Activated CD4-positive, CD25-positive, alpha-beta regulatory T cell (primary cell): ENCODE results near the gene MAMSTR.
A peak's percentile ranks its signal among the peaks of the same experiment; 100 is the strongest.
"Not testable (repeated sequence)": the region's sequence is repeated elsewhere in the genome, so short reads cannot be mapped to it uniquely, and the experiment has no call there.

Source experiments
- DNase-seq, 4 experiments: peaks; one replicate each; lab custom pipeline; 2025; lab: John Stamatoyannopoulos, UW

MAMSTR gene, protein sequence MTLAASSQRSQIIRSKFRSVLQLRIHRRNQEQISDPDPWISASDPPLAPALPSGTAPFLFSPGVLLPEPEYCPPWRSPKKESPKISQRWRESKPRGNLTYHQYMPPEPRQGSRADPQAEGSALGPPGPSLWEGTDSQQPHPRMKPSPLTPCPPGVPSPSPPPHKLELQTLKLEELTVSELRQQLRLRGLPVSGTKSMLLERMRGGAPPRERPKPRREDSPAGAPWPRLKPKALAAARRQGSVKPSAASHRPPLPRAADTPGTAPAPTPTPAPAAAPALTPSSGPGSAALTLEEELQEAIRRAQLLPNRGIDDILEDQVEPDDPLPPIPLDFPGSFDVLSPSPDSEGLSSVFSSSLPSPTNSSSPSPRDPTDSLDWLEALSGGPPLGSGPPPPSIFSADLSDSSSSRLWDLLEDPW

DNA sequence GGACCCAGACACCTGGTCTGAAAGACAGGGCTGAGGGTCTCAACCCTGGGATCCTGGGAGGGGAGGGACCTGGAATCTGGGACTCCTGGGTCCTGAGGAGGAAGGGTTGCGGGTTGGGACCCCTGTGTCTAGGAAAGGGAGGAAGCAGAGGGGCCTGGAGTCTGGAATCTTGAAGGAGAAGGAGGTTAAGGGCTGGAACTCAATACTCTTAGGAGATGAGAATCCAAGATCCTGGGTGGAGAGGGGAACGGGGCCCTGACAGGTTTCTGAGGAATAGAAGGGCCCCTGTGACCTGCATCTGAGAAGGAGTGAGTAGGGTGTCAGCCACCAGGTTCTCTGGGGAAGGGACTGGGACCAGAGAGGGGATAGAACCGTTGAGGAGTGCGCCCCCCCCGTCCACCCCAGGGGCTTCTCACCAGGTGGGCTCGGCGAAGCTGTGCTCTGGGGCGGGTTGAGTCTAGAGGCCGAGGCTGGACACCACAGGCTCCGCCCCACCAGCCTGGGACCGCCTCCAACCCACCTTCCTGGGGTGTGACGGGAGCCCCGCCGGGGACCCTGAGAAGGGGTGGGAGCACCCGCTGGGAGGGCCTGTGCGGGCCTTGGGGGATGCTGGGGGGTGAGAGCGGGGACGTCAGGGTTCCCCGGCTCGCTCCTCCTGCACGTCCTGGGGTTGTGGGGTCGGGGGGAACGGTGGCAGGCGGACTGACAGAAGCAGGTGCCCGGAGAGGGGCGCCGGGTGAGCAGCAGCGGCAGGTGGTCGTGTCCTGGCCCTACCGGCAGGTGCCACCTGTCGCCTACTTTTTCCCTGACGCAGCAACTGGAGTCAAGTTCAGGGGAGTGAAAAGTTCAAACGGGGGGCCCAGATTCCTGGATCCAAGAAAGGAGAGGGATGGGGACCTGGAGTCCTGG lies at the start of gene MAMSTR:
Gene MAMSTR (minus strand): TSS at position 463 of the 909 bp plus-strand sequence. CDS start 694 bp downstream, outside the sequence.
- no peak for DNase-seq

DNA sequence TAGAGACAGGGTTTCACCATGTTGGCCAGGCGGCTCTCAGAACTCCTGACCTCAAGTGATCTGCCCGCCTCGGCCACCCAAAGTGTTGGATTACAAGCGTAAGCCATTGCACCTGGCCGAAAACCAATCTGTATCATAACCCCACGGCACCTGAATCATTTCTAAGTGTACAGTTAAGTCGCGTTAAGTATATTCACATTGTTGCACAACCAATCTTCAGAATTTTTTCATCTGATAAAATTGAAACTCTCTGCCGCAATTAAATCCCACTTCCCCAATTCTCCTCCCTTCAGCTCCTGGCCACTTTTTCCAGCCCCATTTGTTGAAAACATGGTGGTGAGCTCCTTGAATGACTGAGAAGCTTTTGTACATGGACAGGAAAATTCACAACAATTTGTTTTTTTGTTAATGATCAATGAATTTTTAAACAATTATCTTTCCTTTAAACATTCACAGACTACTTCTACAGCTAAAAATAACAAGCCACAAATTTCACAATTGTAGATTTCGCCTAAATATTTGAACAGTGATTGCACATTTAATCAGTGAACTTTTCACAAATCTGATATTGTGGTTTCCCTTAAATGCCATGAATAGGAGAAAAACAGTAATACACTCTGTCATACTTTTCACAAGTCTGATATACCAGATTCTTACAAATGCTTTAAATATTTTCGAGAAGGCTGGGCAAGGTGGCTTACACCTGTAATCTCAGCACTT lies 49.6 kb upstream of the MAMSTR start:
- no peak for DNase-seq

DNA sequence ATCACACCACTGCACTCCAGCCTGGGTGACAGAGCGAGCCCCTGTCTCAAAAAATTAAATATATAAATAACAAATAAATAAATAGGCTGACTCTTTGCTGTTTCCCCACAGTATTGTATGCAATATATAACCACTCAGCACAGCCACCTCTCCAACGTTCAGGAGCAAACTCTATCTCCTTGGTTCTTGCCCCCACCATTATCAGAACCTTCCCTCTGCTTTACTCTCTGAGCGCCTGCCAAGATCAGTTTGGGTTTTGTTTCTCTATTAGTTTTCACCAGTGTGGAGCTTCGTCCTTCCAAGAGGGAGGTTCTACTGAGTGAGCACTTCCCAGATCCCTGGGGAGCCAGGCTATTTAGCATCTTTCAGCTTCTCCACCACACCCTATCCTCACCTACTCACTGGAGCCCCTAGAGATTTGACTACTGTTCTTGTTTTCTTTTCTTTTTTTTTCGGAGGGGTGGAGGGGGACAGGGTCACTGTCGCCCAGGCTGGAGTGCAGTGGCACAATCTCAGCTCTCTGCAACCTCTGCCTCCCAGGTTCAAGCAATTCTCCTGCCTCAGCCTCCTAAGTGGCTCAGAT lies 48.7 kb upstream of the MAMSTR start:
- not testable (repeated sequence) for DNase-seq

DNA sequence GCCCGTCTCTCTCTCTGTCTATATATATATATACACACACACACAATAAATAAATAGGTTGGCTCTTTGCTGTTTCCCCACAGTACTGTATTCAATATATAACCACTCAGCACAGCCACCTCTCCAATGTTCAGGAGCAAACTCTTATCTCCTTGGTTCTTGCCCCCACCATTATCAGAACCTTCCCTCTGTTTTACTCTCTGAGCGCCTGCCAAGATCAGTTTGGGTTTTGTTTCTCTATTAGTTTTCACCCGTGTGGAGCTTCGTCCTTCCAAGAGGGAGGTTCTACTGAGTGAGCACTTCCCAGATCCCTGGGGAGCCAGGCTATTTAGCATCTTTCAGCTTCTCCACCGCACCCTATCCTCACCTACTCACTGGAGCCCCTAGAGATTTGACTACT lies 46.3 kb upstream of the MAMSTR start:
- not testable (repeated sequence) for DNase-seq

DNA sequence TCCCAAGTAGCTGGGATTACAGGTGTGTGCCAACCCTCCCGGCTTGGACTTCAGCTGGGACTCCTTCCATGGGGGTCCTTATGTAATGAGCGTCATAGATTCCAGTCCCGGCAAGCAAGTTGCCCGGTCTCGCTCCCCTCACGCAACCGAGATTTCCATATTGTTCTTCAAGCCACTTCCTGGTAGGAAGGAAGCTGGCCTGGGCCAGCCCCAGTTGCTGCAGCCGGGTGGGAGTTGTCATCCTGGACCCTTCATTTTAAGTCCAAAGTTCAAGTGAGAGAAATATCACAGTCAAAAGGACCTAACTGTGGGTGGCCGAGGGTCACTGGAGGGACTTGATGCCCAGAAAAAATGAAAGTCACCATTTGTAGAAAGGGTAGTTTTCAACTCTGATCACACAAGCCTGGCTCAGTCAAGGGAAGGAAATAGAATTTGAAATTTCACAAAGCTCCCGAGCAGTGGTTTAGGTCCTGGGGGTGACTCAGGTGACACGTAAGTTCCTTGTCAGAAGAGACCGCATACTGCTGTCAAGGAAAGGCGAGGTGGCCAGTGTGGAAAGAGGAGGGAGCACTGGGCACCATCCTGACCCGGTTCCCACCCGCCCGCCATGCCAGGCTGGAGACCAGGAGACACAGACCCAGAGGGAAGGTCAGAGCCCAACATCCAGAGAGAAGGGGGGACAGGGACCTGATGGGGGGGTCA lies 41.1 kb upstream of the MAMSTR start:
- no peak for DNase-seq

DNA sequence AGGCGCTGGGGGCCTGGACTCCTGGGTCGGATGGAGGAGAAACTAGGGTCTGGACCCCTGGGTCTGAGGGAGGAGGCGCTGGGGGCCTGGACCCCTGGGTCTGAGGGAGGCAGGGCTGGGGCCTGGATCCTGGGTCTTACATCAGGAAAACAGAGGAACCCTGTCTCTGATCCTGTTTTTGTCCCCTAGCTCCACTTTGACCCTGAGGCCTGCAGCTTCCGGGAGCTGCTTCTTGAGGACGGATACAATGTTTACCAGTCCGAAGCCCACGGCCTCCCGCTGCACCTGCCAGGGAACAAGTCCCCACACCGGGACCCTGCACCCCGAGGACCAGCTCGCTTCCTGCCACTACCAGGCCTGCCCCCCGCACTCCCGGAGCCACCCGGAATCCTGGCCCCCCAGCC lies 38.2 kb upstream of the MAMSTR start:
- no peak for DNase-seq

DNA sequence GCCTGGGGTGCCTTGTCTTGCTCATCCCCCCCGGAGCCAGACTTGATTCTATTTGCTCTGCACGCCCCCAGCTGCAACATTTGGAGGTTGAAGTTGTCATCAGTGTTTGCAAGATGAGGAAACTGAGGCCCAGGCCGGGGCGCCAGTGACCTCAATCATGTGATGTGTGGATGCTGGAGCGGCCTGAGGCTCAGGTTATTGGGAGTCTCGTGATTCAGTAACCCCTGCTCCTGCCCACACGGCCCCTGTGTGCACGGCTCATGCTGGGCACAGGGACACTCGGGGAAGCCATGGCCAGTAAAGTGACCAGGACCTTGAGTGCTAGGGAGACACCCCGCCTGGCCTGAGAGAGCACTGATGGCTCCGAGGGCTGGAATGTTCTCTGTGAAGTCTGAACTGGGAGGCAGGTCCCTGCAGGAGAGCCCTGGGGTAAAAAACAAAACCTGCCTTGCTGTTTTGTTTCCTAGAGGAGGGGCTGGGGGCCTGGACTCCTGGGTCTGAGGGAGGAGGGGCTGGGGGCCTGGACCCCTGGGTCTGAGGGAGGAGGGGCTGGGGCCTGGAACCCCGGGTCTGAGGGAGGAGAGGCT lies 37.7 kb upstream of the MAMSTR start:
- no peak for DNase-seq

DNA sequence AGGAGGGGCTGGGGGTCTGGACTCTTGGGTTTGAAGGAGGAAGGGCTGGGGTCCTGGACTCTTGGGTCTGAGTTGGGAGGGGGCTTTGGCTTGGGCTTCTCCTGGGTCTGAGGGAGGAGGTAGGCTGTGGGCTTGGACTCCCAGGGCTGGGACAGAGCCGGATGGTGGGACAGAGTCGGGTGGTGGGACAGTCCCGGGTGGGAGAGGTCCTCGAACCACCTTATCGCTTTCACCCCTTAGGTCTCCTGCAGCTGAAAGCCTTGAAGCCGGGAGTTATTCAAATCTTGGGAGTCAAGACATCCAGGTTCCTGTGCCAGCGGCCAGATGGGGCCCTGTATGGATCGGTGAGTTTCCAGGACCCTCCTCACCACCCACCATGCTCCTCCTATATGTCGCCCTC lies 37.2 kb upstream of the MAMSTR start:
- no peak for DNase-seq

DNA sequence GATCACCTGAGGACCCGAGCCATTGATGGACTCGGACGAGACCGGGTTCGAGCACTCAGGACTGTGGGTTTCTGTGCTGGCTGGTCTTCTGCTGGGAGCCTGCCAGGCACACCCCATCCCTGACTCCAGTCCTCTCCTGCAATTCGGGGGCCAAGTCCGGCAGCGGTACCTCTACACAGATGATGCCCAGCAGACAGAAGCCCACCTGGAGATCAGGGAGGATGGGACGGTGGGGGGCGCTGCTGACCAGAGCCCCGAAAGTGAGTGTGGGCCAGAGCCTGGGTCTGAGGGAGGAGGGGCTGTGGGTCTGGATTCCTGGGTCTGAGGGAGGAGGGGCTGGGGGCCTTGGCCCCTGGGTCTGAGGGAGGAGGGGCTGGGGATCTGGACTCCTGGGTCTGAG lies 36.7 kb upstream of the MAMSTR start:
- no peak for DNase-seq

DNA sequence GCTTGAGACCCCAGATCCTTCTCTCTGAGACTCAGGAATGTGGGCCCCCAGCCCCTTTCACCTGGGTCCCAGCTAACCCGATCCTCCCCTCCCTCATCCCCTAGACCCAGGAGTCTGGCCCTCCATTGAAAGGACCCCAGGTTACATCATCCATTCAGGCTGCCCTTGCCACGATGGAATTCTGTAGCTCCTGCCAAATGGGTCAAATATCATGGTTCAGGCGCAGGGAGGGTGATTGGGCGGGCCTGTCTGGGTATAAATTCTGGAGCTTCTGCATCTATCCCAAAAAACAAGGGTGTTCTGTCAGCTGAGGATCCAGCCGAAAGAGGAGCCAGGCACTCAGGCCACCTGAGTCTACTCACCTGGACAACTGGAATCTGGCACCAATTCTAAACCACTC lies 36.3 kb upstream of the MAMSTR start:
- DNase-seq: no peak

DNA sequence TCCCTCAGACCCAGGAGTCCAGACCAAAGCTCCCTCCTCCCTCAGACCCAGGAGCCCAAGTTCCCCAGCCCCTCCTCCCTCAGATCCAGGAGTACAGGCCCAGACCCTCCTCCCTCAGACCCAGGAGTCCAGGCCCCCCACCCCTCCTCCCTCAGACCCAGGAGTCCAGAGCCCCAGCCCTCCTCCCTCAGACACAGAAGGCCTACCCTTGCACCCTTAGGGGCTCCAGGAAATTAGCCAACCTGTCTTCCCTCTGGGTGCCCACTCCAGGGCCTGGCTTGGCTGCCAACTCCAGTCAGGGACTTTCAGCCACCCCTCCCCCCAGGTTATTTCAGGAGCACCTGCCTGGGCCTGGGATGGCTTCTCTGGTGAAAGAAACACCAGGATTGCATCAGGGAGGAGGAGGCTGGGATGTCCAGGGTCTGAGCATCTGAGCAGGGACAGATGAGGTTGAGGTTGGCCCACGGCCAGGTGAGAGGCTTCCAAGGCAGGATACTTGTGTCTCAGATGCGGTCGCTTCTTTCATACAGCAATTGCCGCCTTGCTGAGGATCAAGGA lies 35.6 kb upstream of the MAMSTR start, which contains the start of gene FGF21:
Gene FGF21 (plus strand): TSS at position 441 of the 558 bp plus-strand sequence. CDS start 713 bp downstream, outside the sequence.
- DNase-seq: no peak

DNA sequence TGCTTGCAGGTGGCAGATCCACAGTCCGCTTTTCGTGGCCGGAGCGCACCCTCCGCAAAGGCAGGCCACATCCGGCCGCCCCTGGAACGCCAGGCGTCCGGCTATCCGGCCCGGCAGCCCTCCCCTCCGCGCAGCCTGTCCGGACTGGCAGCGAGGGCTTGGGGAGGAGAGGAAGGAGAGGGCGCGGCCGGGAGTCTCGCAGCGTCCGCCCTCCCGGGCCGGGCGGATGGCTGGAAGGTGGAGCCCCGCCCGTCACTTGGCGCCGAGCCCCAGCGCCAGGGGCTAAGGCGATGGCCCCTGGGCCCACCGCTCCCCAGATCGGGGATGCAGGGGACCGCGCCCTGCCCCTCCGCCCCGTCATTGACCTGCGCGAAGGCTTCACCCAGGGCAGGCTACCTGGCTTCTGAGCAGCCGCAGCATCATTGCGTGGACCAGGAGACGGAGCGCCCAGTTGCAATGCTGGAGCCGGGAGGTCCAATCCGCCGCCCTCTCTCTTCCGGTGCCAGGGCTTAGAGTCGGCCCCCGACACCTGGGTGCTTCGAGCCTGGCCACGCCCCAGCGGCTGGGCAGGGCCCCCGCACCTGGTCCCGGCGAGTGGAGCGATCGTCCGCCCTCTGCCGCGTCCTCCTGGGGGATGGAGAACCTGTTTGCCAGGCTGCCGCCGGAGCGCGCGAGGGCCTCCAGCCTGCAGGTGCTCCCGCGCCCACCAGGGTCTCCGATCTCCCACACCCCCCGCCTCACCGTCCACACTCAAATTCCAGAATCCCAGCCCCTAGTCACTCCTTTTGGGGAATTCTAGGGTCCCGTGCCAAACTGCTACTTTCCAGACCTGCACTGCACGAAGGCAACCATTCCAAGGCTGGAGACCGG lies 33.2 kb upstream of the MAMSTR start, which contains the start of gene FUT1:
Gene FUT1 (minus strand): TSS at position 146 of the 870 bp plus-strand sequence. CDS start 1,360 bp downstream, outside the sequence.
- no peak for DNase-seq

DNA sequence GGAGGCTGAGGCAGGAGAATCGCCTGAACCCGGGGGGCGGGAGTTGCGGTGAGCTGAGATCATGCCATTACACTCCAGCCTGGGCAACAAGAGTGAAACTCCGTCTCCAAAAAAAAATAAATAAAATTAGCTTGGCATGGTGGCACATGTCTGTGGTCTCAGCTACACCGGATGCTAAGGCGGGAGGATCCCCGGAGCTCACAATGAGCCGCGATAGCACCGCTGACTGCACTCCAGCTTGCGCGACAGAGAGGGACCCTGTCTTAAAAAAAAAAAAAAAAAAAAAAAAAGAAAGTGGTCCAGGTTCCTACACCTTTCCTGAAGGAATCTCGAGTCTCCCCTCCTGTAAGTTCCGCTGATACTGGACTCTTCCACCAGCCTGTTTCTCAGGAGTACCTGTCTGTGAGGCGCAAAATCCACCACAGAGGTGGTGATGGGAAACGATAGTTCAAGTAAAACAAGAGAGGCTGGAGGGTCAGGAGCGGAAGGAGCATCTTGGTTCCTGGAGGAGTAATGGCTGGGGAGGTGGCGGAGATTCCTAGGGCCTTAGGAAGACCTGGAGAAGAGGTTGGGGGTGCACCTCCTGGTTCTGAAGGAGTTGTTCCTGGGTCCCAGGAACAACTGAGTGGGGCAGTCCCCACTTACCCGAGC lies 32.4 kb upstream of the MAMSTR start:
- no peak for DNase-seq

DNA sequence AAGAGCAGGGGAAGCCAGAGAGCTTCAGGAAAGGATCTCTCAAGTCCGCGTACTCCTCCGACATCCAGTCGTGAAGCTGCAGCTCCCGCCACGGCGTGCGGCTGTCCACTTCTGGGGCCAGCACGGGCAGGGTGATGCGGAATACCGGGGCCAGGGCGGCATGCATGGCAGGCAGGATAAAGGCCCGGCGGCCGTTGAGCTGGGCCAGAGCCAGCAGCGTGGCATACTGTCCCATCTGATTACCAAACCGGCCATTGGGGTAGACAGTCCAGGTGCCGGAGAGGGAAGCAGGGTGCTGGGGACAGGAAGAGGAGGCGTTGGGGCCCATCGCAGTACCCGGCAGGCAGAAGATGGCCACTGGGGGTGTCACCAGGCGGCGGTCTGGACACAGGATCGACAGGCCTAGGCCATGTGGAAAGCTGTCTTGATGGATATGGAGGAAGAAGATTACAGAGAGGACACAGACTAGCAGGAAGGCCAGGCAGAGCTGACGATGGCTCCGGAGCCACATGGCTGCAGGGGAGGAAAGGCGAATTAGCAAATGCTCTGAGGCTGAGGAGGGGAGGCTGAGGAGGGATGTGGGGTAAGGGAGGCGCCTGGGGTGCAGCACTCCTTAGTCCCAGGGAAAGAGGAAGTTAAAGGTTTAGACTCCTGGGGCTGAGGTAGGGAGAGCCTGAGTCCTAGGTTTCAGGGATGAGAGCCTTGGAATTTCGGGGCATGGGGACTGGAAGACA lies 31.4 kb upstream of the MAMSTR start:
- no peak for DNase-seq

DNA sequence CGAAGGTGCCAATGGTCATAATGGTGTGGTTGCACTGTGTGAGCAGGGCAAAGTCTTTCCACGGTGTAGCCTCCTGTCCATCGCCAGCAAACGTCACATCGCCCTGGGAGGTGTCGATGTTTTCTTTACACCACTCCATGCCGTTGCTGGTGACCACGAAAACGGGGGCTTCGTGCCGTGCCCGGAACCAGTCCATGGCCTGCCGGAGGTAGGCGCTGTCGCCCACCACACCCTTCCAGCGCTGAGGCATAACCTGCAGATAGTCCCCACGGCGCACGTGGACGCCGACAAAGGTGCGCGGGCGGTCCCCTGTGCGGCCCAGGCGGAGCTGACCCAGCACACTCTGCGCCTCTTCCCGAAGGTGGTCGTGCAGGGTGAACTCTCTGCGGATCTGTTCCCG lies 30.8 kb upstream of the MAMSTR start:
- no peak for DNase-seq

DNA sequence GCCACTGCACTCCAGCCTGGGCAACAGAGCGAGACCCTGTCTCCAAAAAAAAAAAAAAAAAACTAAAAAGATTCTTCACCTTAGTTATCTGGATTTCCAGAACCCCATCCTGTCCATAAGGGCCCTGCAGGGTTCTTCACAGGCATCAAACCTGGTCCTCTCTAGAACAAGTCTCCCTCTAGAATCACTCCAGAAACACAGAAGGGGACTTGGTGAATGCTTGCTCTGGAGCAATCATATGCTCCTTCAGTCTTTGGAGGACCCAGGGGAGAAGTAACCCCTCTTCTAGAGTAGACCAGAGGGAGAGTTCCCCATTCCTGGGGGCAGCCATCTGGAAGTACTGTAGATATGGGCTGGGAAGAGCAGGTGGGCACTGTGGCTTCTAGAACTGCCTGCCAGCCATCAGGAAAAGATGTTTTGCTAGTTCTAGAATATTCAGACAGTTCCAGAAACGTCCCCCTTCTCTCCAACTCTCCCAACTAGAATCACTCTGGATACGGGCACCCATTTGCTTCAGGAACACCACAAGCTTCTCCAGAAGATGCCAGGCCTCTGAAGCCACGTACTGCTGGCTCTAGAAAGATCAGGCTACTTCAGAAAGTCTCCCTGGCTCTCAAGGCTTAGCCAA lies 30.2 kb upstream of the MAMSTR start:
- DNase-seq: no peak

DNA sequence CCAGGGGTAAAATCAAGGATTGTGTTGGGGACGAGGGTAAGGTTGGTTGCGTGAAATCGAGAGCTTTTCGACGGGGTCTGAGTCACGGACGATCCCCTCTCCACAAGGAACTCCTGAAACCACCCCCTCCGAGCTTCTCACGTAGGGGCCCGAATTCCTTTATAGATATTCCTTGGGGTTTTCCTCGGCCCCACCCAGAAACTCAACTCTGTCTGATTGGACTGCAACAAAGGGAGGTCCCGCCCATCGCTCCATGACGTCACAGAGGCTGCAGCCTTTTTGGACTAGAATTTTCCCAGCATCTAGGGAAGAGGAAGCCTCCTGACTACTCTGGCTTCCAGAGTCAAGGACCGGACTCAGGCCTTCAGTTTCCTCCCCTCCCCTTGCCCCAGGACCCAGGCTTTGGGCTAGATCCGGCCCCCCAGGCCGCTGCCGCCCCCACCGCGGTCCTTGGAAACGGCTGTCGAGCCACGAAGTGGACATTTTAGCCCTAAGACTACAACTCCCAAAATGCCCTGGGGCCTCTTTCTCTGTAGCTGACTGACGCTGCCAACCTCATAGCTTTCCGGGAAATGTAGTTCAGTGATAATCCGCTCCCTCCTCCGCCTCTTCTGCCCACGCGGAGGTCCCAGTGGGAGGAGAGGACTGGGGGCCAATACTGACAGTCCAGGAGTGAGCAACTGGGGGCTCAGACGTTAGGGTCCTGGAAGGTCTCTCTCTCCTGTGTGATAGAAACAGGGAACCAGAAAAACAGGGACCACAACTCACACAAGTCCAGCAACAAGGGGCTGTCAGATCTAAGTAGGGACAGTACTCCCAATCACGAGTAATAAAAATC lies 27.4 kb upstream of the MAMSTR start, which contains the start of gene IZUMO1:
Gene IZUMO1 (minus strand): TSS at position 172 of the 838 bp plus-strand sequence. CDS start 1,050 bp downstream, outside the sequence.
- peak in 1 of 4 experiments; percentile 25 for DNase-seq
